CD4-positive, alpha-beta T cell treated with Interleukin-15 for 1 hour (primary cell): ENCODE measurements around the gene SEPHS2.
"Not testable (repeated sequence)": the region's sequence is repeated elsewhere in the genome, so short reads cannot be mapped to it uniquely, and the experiment has no call there.

Source experiments
- DNase-seq: peaks from one replicate; pipeline ENCODE4 v3.0.0-alpha.2; 2020

SEPHS2 gene

DNA sequence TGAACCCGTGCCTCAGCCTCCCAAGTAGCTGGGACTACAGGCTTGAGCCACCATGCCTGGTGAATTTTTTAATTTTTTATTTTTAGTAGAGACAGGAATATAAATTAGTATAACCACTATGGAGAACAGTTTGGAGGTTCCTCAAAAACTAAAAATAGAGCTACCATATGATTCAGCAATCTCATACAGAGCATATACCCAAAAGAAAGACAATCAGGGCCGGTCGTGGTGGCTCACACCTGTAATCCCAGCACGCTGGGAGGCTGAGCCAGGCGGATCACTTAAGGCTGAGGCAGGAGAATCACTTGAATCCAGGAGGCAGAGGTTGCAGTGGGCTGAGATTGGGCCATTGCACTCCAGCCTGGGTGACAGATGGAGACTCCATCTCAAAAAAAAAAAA is 15.8 kb upstream of the SEPHS2 start:
- DNase-seq: not testable (repeated sequence)

DNA sequence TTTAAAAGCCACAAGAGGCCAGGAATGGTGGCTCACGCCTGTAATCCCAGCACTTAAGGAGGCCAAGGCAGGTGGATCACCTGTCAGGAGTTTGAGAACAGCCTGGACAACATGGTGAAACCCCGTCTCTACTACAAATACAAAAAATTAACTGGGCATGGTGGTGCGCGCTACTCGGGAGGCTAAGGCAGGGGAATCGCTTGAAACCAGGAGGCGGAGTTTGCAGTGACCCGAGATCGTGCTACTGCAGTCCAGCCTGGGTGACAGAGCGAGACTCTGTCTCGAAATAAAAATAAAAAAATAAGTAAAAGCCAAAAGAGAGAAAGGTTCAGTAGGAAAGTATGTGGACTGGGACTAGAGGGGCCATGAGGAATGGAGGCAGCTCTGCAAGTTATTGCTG is 13.8 kb upstream of the SEPHS2 start:
- DNase-seq: no peak

- DNase-seq: peak; percentile 79
Measured at GRCh38 chr16:30458561-30459394, 13.1 kb upstream of the SEPHS2 start.

DNA sequence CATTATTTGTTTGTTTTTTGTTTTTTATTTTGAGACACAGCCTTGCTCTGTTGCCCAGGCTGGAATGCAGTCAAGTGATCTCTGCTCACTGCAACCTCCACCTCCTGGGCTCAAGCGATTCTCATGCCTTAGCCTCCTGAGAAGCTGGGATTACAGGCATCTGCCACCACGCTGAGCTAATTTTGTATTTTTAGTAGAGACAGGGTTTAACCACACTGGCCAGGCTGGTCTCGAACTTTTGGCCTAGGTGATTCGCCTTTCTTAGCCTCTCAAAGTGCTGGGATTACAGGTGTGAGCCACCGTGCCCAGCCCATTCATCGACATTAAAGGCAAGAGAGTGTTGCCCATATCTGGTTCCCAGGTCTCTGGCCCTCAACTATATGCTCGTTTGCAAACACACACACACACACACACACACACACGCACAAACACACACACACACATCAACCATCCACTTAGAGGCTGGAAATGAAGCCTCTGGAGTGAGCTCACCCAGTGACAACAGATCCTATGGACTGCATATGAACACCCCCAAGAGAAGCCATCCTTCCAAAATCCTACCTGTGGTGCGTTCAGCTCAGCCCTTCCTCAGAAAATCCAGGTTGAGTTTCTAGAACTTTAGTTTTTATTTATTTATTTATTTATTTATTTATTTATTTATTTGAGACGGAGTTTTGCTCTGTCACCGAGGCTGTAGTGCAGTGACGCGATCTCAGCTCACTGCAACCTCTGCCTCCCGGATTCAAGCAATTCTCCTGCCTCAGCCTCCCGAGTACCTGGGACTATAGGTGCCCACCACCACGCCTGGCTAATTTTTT is 12.3 kb upstream of the SEPHS2 start:
- no peak for DNase-seq

- no peak for DNase-seq
Measured at GRCh38 chr16:30457256-30457655, 11.6 kb upstream of the SEPHS2 start.

DNA sequence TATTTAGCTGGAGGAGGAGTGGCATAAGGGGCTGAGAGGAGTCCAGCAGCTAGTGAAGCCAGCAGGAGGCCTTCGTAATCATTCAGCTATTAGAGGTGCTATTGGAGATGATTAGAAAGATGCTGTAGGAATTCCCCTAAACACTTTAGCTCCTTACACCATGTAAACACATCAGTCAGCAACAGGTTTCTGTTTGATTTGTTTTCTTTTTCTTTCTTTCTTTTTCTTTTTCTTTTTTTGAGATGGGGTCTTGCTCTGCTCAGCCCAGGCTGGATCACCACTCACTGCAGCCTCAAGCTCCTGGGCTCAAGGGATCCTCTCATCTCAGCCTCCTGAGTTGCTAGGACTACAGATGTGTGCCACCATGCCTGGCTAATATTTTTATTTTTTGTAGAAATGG is 10.6 kb upstream of the SEPHS2 start:
- no peak for DNase-seq

GRCh38 chr16:30452709-30453580 is 7.3 kb upstream of the SEPHS2 start:
- not testable (repeated sequence) for DNase-seq

- DNase-seq: no peak
Measured at GRCh38 chr16:30449116-30449435, 3.4 kb upstream of the SEPHS2 start.

- no peak for DNase-seq
Measured at GRCh38 chr16:30447512-30448226, 2.0 kb upstream of the SEPHS2 start.

- no peak for DNase-seq
Measured at GRCh38 chr16:30446203-30446595, 525 bp upstream of the SEPHS2 start.

GRCh38 chr16:30445149-30445407 is 596 bp downstream of the SEPHS2 start:
- DNase-seq: no peak

DNA sequence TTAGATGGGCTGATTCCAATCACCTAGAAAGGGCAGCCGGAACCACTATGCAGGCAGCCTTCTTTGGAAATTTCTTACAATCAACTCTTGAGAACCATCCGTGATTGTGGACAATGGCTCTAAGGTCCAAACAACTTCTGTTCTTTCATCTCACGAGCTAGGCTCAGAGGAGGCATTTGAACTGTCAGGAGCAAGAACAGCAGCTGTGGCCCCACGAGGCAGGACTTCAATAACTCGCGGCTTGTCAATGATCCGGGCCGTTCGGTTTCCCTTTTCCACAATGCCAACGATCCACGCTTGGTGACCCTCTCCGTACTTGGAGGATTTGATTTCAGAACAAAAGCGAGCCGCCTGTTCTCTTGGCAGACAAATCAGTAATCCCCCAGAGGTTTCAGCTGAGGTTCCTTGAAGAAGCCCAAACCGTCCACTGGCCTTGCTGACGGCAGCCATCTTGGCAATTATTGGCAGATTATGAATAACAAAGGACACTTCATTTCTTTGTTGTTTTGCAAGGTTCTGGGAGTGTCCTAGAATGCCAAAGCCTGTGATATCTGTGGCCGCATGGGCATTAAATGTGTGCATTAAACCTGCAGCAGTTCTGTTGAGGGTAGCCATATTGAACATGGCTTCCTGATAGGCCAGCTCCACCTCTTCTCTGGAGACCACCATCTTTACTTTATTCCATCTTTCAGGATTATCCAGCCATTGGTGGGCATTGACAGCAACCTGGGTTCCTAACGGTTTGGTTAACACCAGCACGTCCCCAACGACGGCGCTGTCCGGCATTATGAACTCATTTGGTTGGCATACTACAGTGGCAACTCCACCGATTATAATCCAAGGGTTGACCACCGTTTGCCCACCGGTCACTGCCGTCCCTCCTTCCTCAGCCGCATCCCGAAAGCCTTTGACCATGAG is 1.2 kb downstream of the SEPHS2 start:
- DNase-seq: no peak

- no peak for DNase-seq
Measured at GRCh38 chr16:30443631-30444030, 2.0 kb downstream of the SEPHS2 start.

GRCh38 chr16:30439720-30440348 is 5.8 kb downstream of the SEPHS2 start:
- DNase-seq: no peak

DNA sequence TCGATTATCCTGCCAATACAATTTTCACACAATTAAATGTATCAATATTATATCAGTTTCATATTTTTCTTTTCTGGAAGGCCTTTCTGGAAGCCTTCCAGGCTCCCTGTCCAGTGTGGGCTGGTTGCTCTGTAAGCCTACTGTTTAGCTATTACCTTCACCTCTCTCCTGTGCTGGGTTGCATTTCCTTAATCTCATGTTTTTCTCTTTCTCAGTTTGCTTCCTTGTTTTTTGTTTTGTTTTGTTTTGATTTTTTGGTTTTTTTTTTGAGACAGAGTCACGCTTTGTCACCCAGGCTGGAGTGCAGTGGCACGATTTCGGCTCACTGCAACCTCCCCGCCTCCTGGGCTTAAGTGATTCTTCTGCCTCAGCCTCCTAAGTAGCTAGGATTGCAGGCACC is 6.8 kb downstream of the SEPHS2 start:
- no peak for DNase-seq

DNA sequence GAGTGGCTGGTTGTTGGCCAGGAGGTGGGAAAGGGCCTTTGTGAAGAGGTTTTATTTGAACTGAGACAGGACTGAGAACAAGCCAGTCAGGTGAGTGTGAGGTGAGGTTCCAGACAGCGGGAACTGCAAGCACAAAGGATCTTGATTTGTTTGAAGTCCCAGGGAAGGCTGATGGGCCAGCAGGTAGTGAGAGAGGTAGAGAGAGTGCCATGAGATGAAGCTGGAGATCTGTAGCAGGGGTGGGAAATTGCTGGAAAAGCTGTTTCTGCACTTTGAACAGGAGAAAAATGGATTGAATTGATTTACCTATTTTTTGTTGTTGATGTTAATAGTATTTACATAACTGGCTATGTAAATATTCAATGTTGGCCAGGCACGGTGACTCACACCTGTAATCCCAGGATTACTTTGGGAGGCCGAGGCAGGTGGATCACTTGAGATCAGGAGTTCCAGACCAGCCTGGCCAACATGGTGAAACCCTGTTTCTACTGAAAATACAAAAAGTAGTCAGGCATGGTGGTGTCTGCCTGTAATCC is 8.1 kb downstream of the SEPHS2 start:
- DNase-seq: no peak

- DNase-seq: no peak
Measured at GRCh38 chr16:30434852-30435251, 10.8 kb downstream of the SEPHS2 start.

- no peak for DNase-seq
Measured at GRCh38 chr16:30430428-30430970, 15.2 kb downstream of the SEPHS2 start.

GRCh38 chr16:30429678-30430427 is 15.8 kb downstream of the SEPHS2 start, which contains the start of gene DCTPP1:
DCTPP1 (minus strand) TSS chr16:30430030; CDS start chr16:30429980, 50 bp downstream.
- DNase-seq: peak; percentile 99

DNA sequence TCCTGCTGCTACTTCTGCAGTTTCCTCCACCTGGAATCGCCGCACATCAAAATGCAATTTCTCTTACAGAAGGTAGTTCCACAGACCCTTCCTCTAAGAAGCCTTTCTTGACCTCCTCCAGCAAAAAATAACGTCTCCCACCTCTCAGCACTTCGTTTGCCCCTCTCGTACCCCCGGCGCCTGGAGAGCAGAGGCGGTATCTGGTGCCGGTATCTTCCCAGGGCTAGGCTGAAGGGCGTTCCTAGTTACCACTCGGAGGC is 16.3 kb downstream of the SEPHS2 start:
- DNase-seq: no peak
